GM21515 (cell line): ENCODE measurements around the gene VAPA.

ENCODE experiments used
- ATAC-seq: cut with Tn5 transposase; IDR thresholded peaks from one replicate; pipeline ENCODE4 v1.9.1; 2021; ENCODE audit not compliant: unreplicated experiment

Gene VAPA, protein sequence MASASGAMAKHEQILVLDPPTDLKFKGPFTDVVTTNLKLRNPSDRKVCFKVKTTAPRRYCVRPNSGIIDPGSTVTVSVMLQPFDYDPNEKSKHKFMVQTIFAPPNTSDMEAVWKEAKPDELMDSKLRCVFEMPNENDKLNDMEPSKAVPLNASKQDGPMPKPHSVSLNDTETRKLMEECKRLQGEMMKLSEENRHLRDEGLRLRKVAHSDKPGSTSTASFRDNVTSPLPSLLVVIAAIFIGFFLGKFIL

DNA sequence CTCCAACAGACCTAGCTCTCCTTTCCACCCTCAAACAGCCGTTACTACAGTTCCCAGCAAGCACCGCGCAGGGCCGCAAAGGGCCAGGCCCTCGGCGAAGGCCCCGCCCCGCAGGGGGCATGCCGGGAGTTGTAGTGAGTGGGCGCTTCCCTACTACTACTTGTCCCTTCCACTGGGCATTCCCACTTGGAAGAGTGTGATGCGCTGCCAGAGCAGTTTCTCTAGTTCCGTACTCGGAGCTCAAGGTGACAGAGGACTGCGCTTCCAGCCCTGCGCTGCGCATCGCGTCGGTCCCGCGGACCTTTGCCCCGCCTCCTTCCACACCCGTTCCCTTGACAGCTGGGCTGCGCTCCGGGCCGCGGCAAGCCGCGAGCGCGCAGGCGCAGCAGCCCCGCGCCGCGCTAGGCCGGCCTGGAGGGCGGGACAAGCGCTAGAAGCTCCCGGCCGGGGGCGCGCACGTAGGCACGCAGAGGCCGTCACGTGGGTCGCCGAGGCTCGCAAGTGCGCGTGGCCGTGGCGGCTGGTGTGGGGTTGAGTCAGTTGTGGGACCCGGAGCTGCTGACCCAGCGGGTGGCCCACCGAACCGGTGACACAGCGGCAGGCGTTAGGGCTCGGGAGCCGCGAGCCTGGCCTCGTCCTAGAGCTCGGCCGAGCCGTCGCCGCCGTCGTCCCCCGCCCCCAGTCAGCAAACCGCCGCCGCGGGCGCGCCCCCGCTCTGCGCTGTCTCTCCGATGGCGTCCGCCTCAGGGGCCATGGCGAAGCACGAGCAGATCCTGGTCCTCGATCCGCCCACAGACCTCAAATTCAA, at the start of gene VAPA:
Gene VAPA (plus strand): TSS at position 491 of the 808 bp plus-strand sequence. CDS start 241 bp downstream, at position 732.
- peak; percentile 76 for ATAC-seq

DNA sequence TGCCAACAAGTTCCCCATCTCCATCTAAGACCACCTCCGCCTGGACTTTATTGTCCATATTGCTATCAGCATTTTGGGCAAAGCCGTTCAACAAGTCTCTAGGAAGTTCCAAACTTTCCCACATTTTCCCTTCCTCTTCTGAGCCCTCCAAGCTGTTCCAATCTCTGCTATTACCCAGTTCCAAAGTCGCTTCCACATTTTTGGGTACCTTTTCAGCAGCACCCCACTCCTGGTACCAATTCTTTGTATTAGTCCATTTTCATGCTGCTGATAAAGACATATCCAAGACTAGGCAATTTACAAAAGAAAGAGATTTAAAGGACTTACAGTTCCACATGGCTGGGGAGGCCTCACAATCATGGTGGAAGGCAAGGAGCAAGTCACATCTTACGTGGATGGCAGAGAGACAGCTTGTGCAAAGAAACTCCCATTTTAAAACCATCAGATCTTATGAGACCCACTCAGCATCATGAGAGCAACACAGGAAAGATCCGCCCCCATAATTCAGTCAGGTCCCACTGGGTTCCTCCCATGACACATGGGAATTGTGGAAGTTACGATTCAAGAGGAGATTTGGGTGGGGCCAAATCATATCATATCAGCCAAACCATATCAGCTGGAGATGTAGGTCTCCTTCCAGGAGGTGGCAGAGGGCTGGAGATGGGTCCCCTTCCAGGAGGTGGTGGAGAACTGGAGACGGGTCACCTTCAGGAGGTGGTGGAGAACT, 47.9 kb upstream of the VAPA start:
- ATAC-seq: no peak

DNA sequence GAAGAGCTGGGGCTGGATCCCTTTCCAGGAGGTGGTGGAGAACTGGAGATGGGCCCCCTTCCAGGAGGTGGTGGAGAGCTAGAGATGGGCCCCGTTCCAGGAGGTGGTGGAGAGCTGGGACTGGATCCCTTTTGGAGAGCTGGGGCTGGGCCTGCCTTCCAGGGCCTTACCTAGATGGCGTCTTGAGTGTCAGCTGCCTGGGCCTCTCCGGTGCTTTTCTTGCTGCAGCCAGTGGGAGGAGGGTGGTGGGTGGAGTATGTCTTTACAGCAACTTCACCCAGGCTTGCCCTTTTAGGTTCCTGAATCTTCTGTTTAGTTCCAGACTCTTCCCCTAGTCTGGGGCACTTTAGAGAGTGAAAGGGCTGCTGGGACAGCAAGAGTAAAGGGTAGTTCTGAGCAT, 47.2 kb upstream of the VAPA start:
- no peak for ATAC-seq

GRCh38 chr18:9867071-9867594, 46.7 kb upstream of the VAPA start:
- no peak for ATAC-seq

DNA sequence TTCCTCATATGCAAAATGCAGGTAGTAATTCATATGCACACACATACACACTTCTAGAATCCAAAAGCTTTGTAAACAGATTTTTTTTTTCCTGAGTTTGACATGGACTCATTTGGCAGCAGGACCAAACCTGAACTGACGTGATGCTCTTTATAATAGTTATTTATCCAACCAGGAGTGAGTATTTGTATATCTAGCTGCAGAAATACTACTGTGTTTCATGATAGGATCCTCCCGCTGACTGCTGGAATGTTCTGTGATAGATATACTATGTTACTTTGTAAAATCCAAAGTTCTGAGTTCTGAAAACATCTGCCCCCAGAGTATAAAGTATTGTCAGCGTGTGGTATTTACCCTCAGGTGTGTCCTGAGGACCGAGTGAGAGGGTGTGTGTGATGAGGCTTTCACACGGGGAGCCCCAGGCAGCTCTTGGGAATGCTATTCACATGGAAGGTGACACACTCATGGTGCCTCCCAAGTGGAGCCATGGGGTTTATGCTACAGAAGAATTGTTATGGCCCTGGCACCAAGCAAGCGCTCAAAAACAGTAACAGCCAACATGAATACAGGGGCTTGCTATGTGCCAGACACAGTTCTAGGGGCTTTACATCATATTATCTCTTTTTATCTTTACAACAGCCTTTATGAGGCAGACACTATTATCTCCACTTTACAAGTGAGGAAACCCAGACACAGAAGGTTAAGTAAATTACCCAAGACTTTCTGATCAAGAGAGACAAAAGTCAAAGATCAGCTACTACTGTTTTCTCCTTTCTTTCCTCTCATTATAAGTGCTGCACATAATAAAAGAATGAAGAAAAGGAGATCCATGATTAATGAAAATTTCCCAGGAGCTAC, 44.7 kb upstream of the VAPA start:
- ATAC-seq: no peak

- peak; percentile 56 for ATAC-seq
These were observed 43.9 kb upstream of the VAPA start for GRCh38 chr18:9869715-9870430.

GRCh38 chr18:9870431-9871008, 43.3 kb upstream of the VAPA start:
- no peak for ATAC-seq

DNA sequence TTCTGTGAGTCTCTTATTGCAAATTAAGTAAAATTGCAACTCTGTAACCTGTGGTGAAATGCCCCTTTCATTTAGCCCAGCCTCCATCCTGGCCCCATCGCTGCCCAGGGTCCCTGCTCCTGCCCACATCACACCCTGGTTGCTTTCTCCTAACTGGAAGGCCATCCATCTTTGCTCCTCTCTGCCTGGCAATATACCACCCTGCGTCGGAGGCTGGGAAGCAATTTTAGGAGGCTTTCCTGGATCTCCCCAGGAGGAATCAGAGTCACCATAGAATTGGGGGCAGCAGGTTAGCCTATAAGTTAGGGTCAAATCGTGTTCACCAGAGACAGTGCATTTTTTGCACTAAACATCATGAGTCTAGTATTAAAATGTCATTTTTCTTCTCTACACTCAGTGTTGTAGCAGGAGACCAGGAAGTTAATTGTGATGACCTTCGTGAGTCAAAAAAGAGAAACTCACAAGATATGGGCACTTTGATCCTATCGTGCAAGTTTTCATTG, 42.5 kb upstream of the VAPA start:
- ATAC-seq: no peak

GRCh38 chr18:9872823-9873222, 41.0 kb upstream of the VAPA start:
- ATAC-seq: no peak

- no peak for ATAC-seq
These were observed 39.1 kb upstream of the VAPA start for GRCh38 chr18:9874728-9875127.

DNA sequence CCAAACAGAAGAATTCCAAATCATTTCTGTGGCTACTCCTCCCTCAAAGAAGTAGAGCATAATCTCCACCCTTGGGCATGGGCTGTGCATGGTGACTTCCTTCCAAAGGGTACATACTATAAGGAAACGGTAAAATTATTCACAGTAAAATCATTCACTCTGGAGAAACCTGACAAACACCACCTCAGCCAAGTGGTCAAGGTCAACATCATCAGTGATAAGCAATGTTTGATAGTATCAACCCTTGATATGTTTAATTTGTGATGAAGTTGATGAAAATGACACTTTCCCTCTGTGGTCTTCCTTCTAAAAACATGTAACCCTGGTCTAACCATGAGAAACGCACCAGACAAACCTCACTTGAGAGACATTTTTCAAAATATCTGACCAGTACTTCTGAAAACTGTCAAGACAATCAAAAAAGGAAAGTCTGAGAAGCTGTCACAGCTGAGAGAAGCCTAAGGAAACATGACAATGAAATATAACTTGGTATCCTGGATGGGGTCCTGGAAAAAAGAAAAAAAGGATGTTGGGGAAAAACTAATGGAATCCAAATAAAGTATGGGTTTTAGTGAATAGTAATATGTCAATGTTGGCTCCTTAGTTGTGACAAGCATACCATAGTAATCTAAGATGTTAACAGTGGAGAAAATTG, 37.5 kb upstream of the VAPA start:
- ATAC-seq: no peak

DNA sequence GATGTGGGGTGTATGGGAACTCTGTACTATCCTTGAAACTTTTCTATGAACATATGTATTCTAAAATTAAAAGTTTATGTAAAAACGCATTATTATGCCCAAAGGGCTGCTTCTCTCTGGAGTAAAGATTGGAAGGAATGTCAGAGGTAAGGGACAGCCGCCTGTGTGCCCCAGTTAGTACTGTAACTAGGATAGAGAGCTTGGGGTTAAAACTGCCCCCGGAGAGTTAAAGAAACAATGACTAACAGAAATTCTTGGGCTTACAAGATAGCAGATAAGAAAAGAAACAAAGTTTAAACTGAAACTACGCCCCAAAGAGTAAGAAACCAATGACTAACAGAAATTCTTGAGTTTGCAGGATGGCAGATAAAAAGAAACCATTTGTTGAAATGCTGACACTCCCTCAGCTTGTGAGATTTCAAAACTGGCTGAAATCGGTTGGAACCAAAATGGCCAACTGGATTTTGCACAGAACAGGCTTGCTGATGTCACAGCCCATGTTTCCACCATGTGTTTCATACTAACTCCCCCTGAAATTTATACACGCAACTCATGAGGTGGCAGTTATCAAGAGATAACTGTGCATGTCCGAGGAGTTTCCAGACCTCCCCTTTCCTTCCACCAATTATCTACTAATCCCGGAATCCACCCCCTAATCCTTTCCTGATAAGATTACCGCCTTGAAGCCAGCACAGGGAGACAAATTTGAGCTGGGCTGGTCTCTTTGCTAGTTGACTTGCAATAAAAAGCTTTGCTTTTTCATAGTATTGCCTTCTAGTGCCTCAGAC, 36.8 kb upstream of the VAPA start:
- no peak for ATAC-seq

DNA sequence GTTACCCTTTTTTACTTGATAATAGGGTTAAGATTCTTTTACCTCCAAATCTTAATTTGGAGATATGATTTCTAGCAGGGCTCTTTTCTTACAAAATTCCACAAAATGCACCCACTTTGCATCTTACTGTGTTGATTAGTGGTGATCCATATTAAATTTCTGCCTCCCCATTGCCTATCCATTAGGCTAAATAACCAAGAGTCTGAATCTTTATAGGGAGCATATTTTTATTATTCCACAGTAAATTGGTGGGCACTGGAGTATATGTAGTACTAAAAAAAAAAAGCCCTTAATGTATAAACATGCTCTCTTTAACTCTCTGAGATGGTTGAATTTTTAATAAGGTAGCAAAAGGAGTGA, 36.2 kb upstream of the VAPA start:
- no peak for ATAC-seq

DNA sequence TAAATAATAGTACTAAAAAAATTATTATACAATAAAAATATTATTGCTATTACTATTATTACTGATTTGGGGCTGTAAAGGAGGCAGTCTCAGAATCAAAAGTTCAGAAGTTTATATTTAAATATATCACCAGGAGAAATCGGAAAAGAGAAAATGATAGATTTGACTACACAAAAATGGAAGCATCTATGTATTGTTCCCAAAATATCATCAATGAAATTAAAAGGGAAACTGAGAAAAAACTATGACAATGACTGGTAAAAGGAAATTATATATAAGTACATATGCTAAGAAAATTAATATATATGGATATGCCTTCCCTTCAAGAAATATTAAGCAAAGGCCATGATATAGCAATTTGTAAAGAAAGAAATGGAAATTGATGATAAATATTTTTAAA, 35.7 kb upstream of the VAPA start:
- ATAC-seq: no peak

DNA sequence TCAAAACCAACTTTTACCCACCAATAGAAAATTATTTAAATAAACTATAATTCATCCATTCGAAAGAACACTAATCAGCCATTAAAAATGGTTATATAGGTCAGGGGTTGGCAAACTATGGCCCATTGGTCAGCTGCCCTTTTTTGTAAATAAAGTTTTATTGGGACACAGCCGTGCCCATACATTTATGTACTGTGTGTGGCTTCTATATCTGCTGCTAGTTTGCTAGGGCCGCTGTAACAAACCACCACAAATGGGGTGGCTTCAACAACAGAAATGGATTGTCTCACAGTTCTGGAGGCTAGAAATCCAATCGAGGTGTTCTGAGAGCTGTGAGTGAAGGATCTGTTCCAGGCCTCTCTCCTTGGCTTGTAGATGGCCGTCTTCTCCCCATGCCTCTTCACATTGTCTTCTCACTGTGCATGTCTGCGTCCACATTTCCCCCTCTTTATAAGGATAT, 35.0 kb upstream of the VAPA start:
- ATAC-seq: no peak

- no peak for ATAC-seq
These were observed 29.7 kb upstream of the VAPA start for GRCh38 chr18:9884090-9884489.

DNA sequence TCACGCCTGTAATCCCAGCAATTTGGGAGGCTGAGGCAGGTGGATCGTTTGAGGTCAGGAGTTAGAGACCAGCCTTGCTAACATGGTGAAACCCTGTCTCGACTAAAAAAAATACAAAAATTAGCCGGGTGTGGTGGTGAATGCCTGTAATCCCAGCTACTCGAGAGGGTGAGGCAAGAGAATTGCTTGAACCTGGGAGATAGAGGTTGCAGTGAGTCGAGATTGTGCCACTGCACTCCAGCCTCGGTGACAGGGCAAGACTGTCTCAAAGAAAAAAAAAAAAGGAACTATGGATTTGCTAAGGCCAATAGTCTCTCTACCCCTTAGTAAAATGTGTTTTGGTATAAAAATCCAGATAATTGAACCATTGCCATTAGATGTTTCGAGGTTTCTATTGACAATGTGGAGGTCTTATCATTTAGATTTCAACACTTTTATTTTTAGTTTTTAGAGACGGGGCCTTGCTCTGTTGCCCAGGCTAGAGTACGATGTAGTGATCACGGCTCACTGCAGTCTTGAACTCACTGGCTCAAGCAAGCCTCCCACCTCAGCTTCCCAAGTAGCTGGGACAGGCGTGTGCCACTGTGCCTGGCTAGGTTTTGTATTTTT, 29.2 kb upstream of the VAPA start:
- no peak for ATAC-seq
